Posterior vena cava (tissue), 2 donors: ENCODE data around the gene LGALS14. TPM values are rescaled to one million over a fixed set of nuclear protein-coding genes. Genes with fewer than 3 reads are reported as not detected.
"Not testable (repeated sequence)": the region's sequence is repeated elsewhere in the genome, so short reads cannot be mapped to it uniquely, and the experiment has no call there.

Experiments
- DNase-seq: peaks from one replicate; pipeline ENCODE4 v3.0.0-alpha.2; 2020; ENCODE audit warnings: low spot score
- intact Hi-C, 2 donors: fragments of 100-400 bp; cut with DNase I; formaldehyde crosslinking; loops; one replicate each; pipeline versions ENCODE4 v1.14.1 to v1.14.2; 2022 to 2023
- long read RNA-seq, 2 donors: library from polyadenylated mRNA; unstranded; transcript quantifications; one replicate each; pipeline ENCODE4 v2.0.0, GENCODE V29; 2020 to 2021
- total RNA-seq, 2 donors: library from RNA; stranded (reverse); fragmentation: NEBNext Ultra II Directional; extraction: Animal tissue kit (Norgen Biotek cat#: 25700); gene quantifications; one replicate each; pipeline ENCODE4 v1.2.1, GENCODE V29; 2021
- donor health status: DM: yes; HTN: yes; CAD: no.
- donor health status: DM: yes; HTN: yes; CAD: no.

The LGALS14 gene
- not detected for total RNA-seq
- long read RNA-seq, donor 1 = 0 reads
- long read RNA-seq, donor 2 = 0 reads

GRCh38 chr19:39704181-39705044 is at the start of gene LGALS14:
LGALS14 (plus strand) TSS chr19:39704481; CDS start chr19:39704529, 48 bp downstream.
- DNase-seq = no peak
- intact Hi-C loops = no loop called here

GRCh38 chr19:39655613-39656012 is 48.7 kb upstream of the LGALS14 start, which contains the start of gene LGALS16:
LGALS16 (plus strand) TSS chr19:39655913; CDS start chr19:39655962, 49 bp downstream.
- intact Hi-C loops = no loop called here
- no peak for DNase-seq

DNA sequence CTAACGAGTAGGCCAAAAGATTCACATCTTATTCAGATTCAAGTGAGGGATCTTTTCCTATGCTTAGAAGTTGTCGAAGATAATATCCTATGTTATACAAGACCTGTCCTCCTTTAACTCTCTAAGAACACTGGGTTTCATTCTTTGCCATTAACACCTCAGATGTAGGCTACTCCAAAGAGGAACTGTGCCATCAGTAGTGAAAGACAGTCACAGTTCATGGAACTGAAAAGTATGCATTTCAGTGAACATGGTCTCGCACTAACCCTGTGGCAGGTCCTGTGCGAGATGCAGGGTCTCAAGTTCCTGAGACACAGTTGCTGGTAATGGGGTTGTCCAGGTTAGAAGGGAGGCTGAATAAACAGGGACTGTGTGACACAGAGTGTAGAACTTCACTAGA is 44.5 kb upstream of the LGALS14 start:
- intact Hi-C loops = no loop called here
- DNase-seq = no peak

DNA sequence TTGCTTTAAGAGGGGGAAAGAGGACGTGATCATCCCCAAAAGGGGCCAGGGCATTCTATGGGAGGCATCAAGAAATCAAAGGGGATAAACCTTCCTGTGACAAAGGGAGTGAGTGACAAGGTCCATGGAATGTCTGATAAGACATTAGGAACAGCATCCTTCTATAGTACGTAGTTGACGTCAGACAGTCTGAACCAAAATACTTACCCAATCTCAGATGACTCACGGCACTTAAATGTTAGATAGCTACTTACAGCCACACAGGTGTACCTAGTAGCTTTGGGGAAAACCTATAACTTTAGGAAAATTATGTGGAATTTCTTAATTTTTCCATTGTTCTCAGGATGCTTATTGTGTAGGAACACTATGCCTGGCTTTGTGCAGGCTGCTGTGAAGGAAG is 43.6 kb upstream of the LGALS14 start:
- no peak for DNase-seq
- intact Hi-C loops = no loop called here

DNA sequence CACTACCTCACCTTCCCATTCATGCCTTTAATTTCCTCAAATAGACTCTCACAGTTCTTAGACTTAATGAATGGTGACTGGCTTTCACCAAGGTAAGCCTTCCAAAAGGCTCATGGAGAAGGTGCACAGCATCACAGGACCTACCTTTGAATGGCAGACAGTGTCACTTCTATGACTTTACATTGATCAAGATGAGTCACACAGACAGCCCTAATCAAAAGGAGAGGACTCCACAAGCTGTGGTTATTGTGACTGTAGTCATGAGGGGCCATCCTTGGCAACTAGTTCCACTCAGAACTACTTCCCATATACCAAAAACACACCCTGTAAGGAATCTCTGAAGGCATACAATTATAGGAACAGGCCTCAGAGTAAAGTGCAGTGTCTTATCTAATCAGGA is 42.7 kb upstream of the LGALS14 start:
- intact Hi-C loops = no loop called here
- DNase-seq = no peak

DNA sequence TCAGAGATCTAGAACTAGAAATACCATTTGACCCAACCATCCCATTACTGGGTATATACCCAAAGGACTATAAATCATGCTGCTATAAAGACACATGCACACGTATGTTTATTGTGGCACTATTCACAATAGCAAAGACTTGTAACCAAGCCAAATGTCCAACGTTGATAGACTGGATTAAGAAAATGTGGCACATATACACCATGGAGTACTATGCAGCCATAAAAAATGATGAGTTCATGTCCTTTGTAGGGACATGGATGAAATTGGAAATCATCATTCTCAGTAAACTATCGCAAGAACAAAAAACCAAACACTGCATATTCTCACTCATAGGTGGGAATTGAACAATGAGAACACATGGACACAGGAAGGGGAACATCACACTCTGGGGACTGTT is 34.4 kb upstream of the LGALS14 start:
- intact Hi-C loops, DNase-seq: not testable (repeated sequence)

GRCh38 chr19:39670998-39671397 is 33.3 kb upstream of the LGALS14 start:
- DNase-seq = no peak
- intact Hi-C loops = no loop called here

DNA sequence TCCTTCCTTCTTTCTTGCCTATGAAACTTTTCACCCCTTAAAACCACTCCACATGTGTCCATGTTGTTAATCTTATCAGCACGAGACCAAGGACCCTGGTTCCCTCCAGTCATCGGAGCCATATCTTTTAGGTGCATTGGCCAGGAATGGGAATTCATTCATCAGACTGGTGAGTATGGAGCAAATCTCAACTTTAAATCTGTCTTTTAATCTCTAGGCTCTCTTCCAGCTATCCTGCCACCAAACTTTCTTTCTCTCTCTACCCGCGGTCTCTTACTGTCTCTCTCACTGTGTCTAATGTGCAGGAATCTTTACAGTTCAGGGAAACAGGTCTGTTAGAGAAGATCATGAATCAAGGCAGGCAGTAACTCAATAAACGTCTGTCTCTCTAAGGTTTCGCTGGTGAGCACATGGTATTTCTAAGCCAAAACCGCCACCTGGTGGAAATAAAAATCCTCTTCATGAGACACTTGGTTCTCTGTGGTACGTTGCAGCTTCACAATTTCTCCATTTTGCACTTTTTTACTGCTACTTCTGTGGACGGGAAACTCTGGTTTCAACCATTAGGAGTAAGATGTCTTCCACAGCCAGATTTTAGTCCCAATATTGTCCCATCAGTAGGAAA is 32.4 kb upstream of the LGALS14 start:
- intact Hi-C loops = no loop called here
- no peak for DNase-seq

GRCh38 chr19:39672473-39672872 is 31.8 kb upstream of the LGALS14 start:
- intact Hi-C loops = no loop called here
- no peak for DNase-seq

- DNase-seq, intact Hi-C loops: not testable (repeated sequence)
Measured at GRCh38 chr19:39673862-39674261, 30.4 kb upstream of the LGALS14 start.

DNA sequence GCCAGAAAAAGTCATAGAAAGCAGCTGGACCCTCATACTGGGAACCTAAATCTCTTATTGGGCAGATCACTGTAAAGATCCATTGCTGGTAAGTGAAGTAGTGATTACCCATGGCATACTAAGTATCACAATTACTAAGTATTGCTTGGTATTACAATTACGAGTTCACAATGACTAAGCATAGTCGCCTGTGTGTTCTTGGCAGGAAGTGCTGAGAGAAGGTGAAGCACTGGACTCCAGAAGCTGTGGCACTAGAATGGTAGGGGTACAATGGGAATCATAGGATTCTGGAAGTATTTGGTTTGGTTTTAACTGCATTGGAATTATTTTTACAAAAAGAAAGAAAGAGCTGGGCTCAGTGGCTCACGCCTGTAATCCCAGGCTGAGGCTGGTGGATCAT is 28.3 kb upstream of the LGALS14 start:
- intact Hi-C loops = no loop called here
- no peak for DNase-seq

GRCh38 chr19:39677961-39678889 is 26.1 kb upstream of the LGALS14 start:
- intact Hi-C loops = no loop called here
- DNase-seq = no peak

DNA sequence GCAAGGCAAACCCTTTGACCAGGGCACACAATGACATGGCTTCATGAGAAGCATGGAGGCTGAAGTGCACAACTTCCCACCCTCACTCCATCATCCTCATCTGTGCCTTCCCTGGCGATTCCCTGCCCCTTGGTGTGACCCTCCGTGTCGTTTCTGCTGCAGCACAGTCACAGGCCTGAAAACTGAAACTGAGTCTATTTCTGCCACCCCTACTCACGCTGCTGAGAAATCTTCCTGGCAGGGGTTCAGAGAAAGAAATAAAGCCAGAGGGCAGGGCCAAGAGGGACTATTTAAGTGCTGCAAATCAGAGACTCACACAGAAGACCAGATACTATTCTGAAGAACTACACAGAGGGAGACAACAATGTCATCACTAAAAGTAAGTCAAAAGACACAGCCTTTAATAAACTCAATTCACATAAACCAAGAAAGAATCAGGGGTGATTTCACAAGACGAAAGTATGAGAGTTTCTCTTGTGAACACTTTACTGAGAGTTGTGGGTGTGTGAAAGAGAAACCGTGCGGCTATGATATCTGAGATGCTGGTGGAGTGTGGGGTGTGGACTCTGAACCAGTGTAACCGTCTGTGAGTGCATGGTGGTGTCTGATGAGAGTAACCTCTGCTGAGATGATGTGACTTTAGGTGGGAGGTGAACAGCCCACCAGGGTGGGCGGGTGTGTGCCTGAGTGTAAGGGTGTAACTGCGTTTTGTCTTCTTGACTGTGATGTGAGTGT is 25.1 kb upstream of the LGALS14 start:
- no peak for DNase-seq
- intact Hi-C loops = no loop called here

DNA sequence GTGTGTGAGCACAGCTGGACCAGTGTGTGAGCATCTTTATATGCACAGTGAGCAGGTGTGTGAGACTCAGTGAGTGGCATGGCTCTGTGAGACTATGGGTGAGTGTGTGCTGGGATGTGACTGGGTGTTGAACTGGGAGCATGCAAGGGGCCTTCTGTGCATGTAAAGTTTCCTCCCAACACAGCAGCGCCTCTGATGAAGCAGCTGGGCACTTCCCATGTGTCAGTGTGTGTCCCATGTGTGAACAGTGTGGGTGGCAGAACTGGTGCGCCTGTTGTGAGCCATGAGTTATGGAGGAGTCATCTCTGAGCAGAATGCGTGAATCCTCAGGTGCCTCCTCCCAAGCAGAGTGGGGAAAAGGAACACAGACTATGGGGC is 24.5 kb upstream of the LGALS14 start:
- intact Hi-C loops = no loop called here
- DNase-seq = no peak

DNA sequence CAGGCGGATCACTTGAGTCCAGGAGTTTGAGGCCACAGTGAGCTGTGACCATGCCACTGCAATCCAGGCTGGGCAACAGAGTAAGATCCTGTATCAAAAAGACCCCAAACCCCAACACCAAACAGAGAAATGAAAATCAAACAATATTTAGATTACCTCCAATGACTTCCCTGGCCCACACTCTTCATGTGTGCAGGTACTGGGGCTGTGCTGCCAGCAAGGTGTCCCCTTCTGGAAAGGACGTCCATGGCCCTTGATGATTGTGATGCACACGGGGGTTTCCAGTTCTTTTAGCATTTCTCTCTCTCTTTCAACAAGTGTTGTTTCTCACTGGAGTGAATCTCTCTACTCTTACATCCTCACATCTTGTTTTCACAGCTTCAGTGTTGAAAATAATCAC is 23.7 kb upstream of the LGALS14 start:
- DNase-seq = no peak
- intact Hi-C loops = no loop called here

GRCh38 chr19:39681416-39681815 is 22.9 kb upstream of the LGALS14 start:
- intact Hi-C loops = no loop called here
- DNase-seq = no peak

DNA sequence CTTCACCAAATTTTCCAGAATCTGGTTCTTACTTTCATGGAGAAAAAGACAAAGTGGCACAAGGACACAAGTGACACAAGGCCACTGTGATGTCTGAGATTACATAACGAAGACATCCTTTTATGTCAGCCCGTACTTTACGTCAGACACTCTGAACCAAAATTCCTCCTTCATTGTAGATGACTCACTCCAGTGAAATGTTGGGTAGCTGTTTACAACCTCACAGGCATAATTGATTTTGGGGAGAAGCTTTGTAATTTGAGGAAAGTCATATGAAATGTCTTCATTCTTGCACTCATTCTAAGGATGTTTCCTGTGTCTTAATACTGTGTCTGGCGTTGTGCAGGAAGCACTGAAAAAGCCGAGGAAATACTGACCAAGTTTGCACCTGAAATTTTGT is 20.0 kb upstream of the LGALS14 start:
- intact Hi-C loops = no loop called here
- DNase-seq = no peak

- no peak for DNase-seq
- intact Hi-C loops = no loop called here
Measured at GRCh38 chr19:39686739-39687138, 17.5 kb upstream of the LGALS14 start.

DNA sequence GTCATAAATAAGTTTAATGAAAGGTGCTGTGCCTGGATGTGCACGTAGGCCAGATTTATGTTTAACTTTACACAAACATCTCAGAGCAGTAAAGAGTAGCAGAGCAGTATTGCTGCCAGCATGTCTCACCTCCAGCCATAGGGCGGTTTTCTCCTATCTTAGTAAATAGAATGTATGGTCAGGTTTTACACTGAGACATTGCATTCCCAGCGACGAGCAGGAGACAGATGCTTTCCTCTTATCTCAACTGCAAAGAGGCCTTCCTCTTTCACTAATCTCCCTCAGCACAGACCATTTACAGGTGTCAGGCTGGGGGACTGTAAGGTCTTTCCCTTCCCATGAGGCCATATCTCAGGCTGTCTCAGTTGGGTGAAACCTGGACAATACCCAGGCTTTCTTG is 15.6 kb upstream of the LGALS14 start:
- intact Hi-C loops, DNase-seq: not testable (repeated sequence)
